Endometrial microvascular endothelial cells (primary cell): Measurements from ENCODE around the gene GNAI3. TPM values are rescaled to one million over a fixed set of nuclear protein-coding genes. Genes with fewer than 3 reads are reported as not detected.
"Not testable (repeated sequence)": the region's sequence is repeated elsewhere in the genome, so short reads cannot be mapped to it uniquely, and the experiment has no call there.

Experiments used
- in situ Hi-C: cut with HindIII; loops from 2 replicates; pipeline ENCODE4 v1.10.0; 2017; ENCODE audit warnings: low sequenced_read_pairs, low pct_unique_long_range_greater_than_20kb; ENCODE audit errors: inconsistent ontology term
- total RNA-seq: library from RNA; depleted of rRNA; stranded (reverse); fragments of >200 nt; gene quantifications from one replicate; pipeline ENCODE4 v1.2.3, GENCODE V29; 2015; ENCODE audit errors: inconsistent ontology term

Gene GNAI3
- total RNA-seq, 1 donor from 2014 or later: 15.3 TPM

- in situ Hi-C loops: loop anchor here (10.0 kb wide), 1 partner anchor 122 kb away; the partner anchor contains the start of gene EPS8L3
These were observed 94.2 kb downstream of the GNAI3 start for GRCh38 chr1:109642626-109643025.

GRCh38 chr1:109643385-109644230, 95.2 kb downstream of the GNAI3 start:
- in situ Hi-C loops: loop anchor here (10.0 kb wide), 1 partner anchor 121 kb away; the partner anchor contains the start of gene EPS8L3

DNA sequence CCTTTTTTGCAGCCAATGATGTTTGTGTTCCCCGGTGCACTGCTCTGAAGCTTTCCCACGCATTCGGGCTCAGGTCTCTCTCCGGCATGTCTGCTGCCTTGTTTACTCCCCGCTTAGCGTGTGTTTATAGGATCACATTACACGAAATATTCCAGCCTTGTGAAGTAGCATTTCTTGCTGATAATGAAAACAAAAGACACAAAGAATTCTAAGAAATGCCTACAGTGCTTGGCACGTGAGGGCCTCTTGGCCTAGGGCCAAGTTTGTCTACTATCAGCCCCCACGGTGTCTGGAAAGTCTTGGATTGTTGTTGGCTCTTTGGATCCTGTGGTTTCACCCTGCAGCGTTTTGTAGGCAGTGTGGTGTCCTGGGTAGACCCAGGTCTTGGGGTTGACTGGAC, 96.3 kb downstream of the GNAI3 start:
- in situ Hi-C loops: loop anchor here (10.0 kb wide), 1 partner anchor 120 kb away; the partner anchor contains the start of gene EPS8L3

GRCh38 chr1:109649491-109649914, 101.1 kb downstream of the GNAI3 start:
- in situ Hi-C loops: loop anchor here (10.0 kb wide), 1 partner anchor 115 kb away; the partner anchor contains the start of gene EPS8L3

DNA sequence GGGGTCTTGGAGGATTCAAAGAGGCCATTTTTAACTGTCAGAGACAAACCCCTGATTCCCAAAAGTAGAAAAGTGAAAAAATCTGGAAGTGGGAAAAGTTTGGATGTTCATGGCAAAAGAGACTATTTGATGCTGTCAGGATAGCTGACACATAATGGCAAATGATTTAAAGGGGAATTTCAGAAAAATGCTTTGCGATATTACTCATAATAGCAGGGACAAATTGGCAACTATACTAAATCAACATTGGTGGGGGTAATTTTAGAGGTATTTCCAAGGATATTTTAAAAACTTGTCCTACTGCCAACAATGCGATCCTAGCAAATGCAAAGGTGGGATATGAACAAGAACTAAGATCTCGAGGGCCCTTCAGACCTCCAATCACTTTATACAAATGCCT, 102.2 kb downstream of the GNAI3 start:
- in situ Hi-C loops: no loop called here

DNA sequence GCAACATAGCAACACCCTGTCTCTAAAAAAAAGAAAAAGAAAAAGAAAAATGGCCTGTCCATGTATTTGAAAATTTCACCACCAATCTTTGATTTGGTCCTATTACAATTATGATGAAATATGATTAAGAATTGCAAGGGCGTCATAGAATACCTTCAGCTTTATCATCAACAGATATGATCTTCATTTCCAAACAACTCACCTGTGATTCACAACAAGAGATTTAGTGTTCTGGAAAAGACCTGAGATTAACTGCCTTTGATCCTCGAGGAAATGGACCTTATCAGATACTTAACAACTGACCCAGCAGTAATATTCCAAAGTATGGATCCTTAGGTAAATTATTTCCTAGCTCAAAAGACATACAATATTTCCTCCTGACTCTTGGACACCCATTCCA, 104.0 kb downstream of the GNAI3 start:
- in situ Hi-C loops: no loop called here

- in situ Hi-C loops: no loop called here
These were observed 104.9 kb downstream of the GNAI3 start for GRCh38 chr1:109653306-109653705.

- in situ Hi-C loops: no loop called here
These were observed 106.1 kb downstream of the GNAI3 start for GRCh38 chr1:109654519-109654918.

DNA sequence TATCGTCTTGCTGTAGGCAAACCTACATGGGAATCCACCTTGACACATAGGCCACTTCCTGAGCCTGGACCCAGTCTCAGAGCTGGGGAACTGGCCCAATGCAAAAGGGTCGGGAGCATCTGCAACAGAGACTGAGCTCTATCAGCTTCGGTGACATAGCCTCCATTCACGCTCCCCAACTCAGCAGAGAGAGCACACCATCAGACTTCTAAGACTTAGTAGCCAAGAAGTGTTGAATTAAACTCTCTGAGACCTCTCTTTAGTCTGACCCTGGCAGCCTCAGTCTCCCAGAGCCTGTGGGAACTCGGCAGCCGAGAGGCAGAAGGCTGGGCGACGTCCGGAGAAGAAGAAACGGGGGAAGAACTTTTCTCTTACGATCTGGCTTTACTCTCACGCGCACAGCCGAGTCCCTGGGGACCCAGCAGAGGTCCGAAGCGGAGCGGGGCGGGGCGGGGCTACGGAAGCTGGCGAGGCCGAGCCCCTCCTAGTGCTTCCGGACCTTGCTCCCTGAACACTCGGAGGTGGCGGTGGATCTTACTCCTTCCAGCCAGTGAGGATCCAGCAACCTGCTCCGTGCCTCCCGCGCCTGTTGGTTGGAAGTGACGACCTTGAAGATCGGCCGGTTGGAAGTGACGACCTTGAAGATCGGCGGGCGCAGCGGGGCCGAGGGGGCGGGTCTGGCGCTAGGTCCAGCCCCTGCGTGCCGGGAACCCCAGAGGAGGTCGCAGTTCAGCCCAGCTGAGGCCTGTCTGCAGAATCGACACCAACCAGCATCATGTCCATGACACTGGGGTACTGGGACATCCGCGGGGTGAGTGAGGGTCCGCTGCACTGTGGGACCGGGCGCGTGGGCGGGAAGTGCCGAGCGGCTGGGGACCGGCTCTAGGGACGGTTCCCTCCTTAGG, 107.5 kb downstream of the GNAI3 start, which contains the start of gene GSTM4:
GSTM4 (plus strand) TSS at position 485 of the 905 bp plus-strand sequence; CDS start at position 776, 291 bp downstream.
- in situ Hi-C loops: no loop called here

DNA sequence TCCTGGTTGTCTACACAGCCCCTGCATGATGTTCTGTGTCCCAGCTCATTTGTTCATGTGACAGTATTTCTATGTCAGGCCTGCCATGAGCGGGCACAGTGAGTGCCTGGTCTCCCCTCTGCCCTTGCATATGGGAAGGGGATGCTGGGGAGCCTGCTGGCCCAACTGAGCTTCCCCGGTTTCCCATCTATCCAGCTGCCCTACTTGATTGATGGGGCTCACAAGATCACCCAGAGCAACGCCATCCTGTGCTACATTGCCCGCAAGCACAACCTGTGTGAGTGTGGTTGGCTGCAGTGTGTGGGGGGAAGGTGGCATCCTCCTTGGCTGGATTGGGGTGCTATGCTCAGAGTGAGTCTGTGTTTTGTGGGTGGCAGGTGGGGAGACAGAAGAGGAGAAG, 109.0 kb downstream of the GNAI3 start:
- in situ Hi-C loops: no loop called here

- in situ Hi-C loops: no loop called here
These were observed 109.6 kb downstream of the GNAI3 start for GRCh38 chr1:109657970-109658369.

GRCh38 chr1:109658533-109659042, 110.2 kb downstream of the GNAI3 start:
- in situ Hi-C loops: no loop called here

DNA sequence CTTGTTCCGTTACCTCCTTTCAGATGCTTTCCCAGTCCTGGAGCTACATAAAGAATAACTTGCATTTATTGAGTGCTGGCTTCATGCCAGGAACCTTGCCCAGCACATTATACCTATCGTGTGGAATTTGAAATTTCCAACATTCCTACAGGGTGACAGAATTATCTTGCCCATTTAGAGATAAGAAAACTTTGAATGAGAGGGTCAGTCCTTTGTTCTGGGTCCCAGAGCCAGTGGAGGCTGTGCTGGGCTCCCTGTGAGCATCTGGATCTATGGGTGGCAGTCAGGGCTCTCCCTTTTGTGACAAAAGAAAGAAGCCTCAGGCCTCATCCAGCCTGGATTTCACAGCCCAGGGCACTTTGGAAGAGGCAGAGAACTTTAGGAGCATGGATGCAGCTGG, 110.7 kb downstream of the GNAI3 start:
- in situ Hi-C loops: no loop called here

- in situ Hi-C loops: no loop called here
These were observed 111.7 kb downstream of the GNAI3 start for GRCh38 chr1:109659997-109660690.

GRCh38 chr1:109660691-109661026, 112.2 kb downstream of the GNAI3 start:
- in situ Hi-C loops: not testable (repeated sequence)

DNA sequence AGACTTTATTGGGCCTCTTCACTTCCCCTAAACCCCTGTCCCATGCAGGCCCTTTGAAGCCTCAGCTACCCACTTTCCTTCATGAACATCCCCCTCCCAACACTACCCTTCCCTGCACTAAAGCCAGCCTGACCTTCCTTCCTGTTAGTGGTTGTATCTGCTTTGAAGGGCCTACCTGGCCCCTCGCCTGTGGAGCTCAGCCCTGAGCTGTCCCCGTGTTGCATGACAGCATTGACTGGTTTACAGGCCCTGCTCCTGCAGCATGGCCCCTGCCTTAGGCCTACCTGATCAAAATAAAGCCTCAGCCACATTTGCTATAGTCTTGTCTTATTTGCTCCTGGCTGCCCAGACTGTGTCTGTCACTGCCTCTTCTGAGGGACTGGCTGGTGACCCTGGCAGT, 113.0 kb downstream of the GNAI3 start:
- in situ Hi-C loops: no loop called here

DNA sequence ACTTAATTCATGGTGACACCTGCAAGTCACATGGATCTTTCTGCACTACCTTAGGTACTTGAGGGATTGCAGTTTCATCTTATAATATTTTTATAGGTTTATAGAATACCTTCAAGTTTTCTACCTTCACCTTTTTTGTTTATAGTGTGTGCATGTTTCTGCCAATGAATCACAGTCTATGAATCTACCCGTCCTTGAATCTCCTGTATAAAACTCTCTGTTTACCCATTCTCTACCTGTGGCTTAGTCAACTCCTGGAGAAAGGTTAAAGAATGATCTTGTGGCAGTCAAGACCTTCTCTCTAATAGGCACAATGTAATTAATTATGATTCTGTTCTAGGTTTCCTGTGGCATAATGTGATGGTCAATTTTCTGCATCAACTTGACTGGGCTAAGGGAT, 116.3 kb downstream of the GNAI3 start:
- in situ Hi-C loops: no loop called here

GRCh38 chr1:109667452-109668122, 119.2 kb downstream of the GNAI3 start, which contains the start of gene GSTM2:
GSTM2 (plus strand) TSS chr1:109668057; CDS start chr1:109668116, 59 bp downstream.
- in situ Hi-C loops: no loop called here
